HEK293T (cell line): ENCODE measurements around the gene BOC.
"Not testable (repeated sequence)": the region's sequence is repeated elsewhere in the genome, so short reads cannot be mapped to it uniquely, and the experiment has no call there.

Source experiments
- CTCF ChIA-PET: fragments of 350-600 bp; formaldehyde crosslinking; extraction: SDS; loops from one replicate; lab custom pipeline; 2021; ENCODE audit warnings: antibody characterized with exemption, inconsistent platforms; lab: Yijun Ruan, JAX
- POLR2A ChIA-PET: fragments of 350-600 bp; formaldehyde crosslinking; extraction: SDS; loops from one replicate; lab custom pipeline; 2020; ENCODE audit warnings: antibody characterized with exemption, inconsistent platforms; lab: Yijun Ruan, JAX
- DNase-seq: peaks from one replicate; pipeline ENCODE4 v3.0.0; 2012; ENCODE audit warnings: mixed read lengths; ENCODE audit errors: extremely low spot score
- ARNT ChIP-seq: fragments of 450-650 bp; IDR thresholded peaks from 2 replicates; pipeline ENCODE4 v1.6.1; 2017; ENCODE audit warnings: mild to moderate bottlenecking
- BHLHE40 ChIP-seq: fragments of 450-650 bp; IDR thresholded peaks from 2 replicates; pipeline ENCODE4 v1.6.1; 2016; ENCODE audit warnings: mild to moderate bottlenecking, moderate library complexity, borderline replicate concordance
- CTBP1 ChIP-seq: fragments of 450-650 bp; IDR thresholded peaks from 2 replicates; pipeline ENCODE4 v1.6.1; 2016; ENCODE audit warnings: borderline replicate concordance
- ELF4 ChIP-seq: fragments of 450-650 bp; IDR thresholded peaks from 2 replicates; pipeline ENCODE4 v1.6.1; 2017; ENCODE audit warnings: antibody characterized with exemption
- FOXA1 ChIP-seq: fragments of 450-650 bp; IDR thresholded peaks from 2 replicates; pipeline ENCODE4 v1.6.1; 2016; ENCODE audit warnings: mild to moderate bottlenecking
- FOXK2 ChIP-seq: fragments of 450-650 bp; IDR thresholded peaks from 2 replicates; pipeline ENCODE4 v1.6.1; 2016; ENCODE audit warnings: mild to moderate bottlenecking
- FOXM1 ChIP-seq: fragments of 450-650 bp; IDR thresholded peaks from 2 replicates; pipeline ENCODE4 v1.6.1; 2017; ENCODE audit warnings: mild to moderate bottlenecking, borderline replicate concordance
- HDGF ChIP-seq: fragments of 450-650 bp; IDR thresholded peaks from 2 replicates; pipeline ENCODE4 v1.6.1; 2017; ENCODE audit warnings: antibody characterized with exemption, borderline replicate concordance
- L3MBTL2 ChIP-seq: fragments of 450-650 bp; conservative IDR thresholded peaks from 2 replicates; pipeline ENCODE4 v1.6.1; 2016; ENCODE audit warnings: mild to moderate bottlenecking
- LEF1 ChIP-seq: fragments of 450-650 bp; IDR thresholded peaks from 2 replicates; pipeline ENCODE4 v1.6.1; 2017; ENCODE audit warnings: mild to moderate bottlenecking, borderline replicate concordance
- NFRKB ChIP-seq: fragments of 450-650 bp; IDR thresholded peaks from 2 replicates; pipeline ENCODE4 v1.6.1; 2016; ENCODE audit warnings: mild to moderate bottlenecking, moderate library complexity
- SP1 ChIP-seq: fragments of 450-650 bp; IDR thresholded peaks from 2 replicates; pipeline ENCODE4 v1.6.1; 2017
- SUZ12 ChIP-seq: fragments of 450-650 bp; IDR thresholded peaks from 2 replicates; pipeline ENCODE4 v1.6.1; 2016; ENCODE audit warnings: mild to moderate bottlenecking
- TARDBP ChIP-seq: fragments of 450-650 bp; IDR thresholded peaks from 2 replicates; pipeline ENCODE4 v1.6.1; 2016
- ZNF384 ChIP-seq: fragments of 450-650 bp; IDR thresholded peaks from 2 replicates; pipeline ENCODE4 v1.6.1; 2016
- TF ChIP-seq, protein P1 (sequence below): fragments of 450-650 bp; IDR thresholded peaks from 2 replicates; pipeline ENCODE4 v1.6.1; 2016

BOC gene

DNA sequence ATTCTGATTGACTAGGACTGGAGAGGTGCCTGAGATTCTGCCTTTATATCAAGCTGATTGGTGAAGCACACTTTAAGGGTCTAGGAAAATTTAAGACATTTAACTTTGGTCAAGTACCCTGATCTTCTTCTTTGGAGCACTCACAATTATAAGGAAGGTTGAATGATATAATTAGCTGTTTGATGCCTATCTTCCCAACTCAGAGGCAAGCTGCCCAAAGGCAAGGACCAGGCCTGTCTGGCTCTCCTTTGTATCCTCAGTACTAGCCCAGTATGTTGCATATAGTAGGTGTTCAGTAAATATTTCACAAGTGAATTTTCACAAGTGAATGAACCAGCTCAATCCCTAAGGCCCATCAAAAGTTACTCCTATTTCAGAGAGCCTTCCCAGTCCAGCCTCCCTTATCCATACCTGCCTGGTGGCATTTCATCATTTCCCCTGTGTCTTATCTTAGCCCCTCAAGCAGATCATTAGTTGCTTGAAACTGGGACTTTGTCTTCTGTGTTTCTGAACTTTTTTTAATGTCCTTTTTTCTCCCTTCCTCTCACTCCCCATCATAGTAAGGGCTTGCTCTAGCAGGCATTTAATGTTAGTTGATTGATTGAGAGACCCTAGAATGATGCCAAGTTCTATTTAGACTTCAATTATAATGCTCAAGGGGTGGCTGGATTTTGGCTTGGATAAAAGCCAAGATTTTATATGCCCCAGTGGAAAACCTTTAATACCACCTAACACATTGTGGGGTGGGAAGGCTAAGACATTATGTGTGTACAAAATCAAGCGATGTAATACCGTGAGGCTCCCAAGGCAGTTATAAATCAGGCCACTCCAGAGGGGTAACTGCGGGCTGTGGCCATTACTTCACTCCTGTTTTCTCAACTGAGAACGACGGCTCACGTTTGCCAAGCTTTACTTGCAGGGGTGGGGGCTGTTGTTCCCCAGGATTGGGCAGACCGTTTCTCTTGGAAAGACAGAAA is 43.2 kb upstream of the BOC start:
- peak; percentile 54 for DNase-seq
- TF ChIP-seq ARNT: no peak
- no peak for TF ChIP-seq SUZ12
- no peak for TF ChIP-seq ELF4
- TF ChIP-seq NFRKB: no peak
- no peak for TF ChIP-seq BHLHE40
- TF ChIP-seq L3MBTL2: no peak
- no peak for TF ChIP-seq TARDBP
- no peak for TF ChIP-seq FOXK2
- TF ChIP-seq CTBP1: peak; percentile 56
- no peak for TF ChIP-seq LEF1
- TF ChIP-seq, protein P1, sequence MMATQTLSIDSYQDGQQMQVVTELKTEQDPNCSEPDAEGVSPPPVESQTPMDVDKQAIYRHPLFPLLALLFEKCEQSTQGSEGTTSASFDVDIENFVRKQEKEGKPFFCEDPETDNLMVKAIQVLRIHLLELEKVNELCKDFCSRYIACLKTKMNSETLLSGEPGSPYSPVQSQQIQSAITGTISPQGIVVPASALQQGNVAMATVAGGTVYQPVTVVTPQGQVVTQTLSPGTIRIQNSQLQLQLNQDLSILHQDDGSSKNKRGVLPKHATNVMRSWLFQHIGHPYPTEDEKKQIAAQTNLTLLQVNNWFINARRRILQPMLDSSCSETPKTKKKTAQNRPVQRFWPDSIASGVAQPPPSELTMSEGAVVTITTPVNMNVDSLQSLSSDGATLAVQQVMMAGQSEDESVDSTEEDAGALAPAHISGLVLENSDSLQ: peak; percentile 81
- CTCF ChIA-PET: interaction anchor here (0.8 to 1.3 kb wide), 3 partner anchors 19 to 28 kb away, joined by 3 to 4 read pairs (median 3); no protein-coding TSS in a partner anchor
- POLR2A ChIA-PET: interaction anchor here (0.8 to 1.7 kb wide), 2 partner anchors 17 to 43 kb away, joined by 3 to 8 read pairs; partner anchors contain the start of gene BOC

DNA sequence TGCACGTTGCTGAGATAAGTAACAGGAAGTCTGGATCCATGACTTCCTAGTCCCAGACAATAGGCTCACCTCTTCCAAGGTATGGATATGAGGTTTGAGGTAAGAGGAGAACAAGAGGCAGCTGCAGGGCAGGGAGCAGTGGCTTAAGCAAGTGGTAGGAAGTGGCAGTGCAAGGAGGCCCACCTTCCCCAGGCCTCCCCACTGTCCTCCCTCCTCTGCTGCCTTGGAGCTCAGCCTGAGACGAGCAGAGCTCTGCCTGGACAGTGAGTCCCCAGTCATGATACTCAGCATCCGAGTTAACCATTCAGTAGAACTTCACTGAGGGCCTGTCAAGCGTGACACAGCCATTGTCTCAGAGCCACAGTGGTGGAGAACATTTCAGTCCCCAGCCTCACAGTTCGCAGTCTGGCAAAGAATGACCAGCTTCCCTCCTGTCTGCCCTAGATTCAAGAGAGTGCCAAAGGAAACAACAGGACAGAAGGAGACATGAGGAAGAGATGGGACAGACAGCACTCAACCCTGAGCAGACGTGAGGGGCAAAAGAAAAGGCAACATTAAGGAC is 41.4 kb upstream of the BOC start:
- ChIA-PET POLR2A (no interaction called here), CTCF (no interaction called here)
- TF ChIP-seq SP1 (no peak), FOXK2 (no peak), ELF4 (no peak; the same call in 1 of the 2 replicates), HDGF (no peak), NFRKB (no peak), L3MBTL2 (no peak), BHLHE40 (no peak)

DNA sequence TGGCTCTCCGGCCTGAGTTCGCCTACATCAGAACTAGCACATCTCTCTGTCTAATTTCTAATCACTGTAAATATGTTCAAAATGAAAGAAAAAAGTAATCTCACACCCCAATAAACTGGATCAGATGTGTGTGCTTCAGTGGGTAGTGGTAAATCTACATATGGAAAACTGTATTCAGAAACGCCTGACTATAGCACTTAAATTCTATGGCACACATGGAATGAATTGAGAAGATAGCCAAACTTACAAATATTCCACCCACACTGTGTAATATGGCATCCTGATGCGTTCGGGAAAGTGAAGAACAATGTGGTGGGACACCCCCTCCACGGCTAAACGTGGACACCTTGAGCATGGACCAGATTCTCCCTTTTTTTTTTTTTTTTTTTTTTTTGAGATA is 40.6 kb upstream of the BOC start:
- CTCF ChIA-PET: no interaction called here
- no peak for DNase-seq
- POLR2A ChIA-PET: no interaction called here
- no peak for TF ChIP-seq ELF4
- TF ChIP-seq TARDBP: no peak
- no peak for TF ChIP-seq FOXK2
- no peak for TF ChIP-seq FOXM1
- TF ChIP-seq FOXA1: no peak
- no peak for TF ChIP-seq CTBP1
- TF ChIP-seq BHLHE40: no peak
- TF ChIP-seq L3MBTL2: no peak
- TF ChIP-seq SUZ12: no peak
- TF ChIP-seq NFRKB: no peak
- TF ChIP-seq ARNT: no peak
- no peak for TF ChIP-seq LEF1
- TF ChIP-seq, protein P1: no peak
- TF ChIP-seq ZNF384: no peak
- TF ChIP-seq SP1: no peak
- TF ChIP-seq HDGF: no peak

More for the DNA sequence above, 41.4 kb upstream of the BOC start:
- peak; percentile 47 for DNase-seq

DNA sequence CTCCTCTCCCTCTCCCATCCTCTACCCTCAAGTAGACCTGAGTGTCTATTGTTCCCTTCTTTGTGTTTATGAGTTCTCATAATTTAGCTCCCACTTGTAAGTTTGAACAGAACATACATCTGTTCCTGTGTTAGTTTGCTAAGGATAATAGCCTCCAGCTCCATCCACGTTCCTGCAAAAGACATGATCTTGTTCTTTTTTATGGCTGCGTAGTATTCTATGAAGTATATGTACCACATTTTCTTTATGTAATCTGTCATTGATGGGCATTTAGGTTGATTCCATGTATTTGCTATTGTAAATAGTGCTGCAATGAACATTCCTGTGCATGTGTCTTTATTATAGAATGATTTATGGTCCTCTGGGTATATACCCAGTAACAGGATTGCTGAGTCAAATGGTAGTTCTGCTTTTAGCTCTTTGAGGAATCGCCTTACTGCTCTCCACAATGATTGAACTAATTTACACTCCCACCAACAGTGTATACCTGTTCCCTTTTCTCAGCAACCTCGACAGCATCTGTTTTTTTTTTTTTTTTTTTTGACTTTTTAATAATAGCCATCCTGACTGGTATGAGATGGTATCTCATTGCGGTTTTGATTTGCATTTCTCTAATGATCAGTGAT is 39.6 kb upstream of the BOC start:
- CTCF ChIA-PET, DNase-seq, POLR2A ChIA-PET: not testable (repeated sequence)

DNA sequence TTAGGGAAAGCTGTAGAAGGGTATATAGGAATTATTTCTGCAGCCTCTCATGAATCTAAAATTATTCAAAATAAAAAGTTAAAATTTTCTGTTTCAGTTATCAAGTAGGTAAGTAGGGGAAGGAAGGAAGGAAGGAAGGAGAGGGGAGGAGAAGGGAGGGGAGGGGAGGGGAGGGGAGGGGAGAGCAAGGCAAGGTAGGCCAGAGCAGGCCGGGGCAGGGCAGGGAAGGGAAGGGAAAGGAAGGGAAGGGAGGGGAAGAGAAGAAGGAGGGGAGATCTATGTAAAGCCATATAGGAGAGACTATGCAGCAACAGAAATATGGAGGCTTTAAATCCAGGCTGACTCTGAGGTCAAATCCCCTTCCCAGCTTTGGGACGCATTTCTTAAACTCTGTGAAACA is 38.3 kb upstream of the BOC start:
- DNase-seq: no peak
- no peak for TF ChIP-seq FOXA1
- TF ChIP-seq NFRKB: no peak
- TF ChIP-seq SUZ12: no peak
- TF ChIP-seq ARNT: no peak
- no peak for TF ChIP-seq LEF1
- TF ChIP-seq ZNF384: no peak
- TF ChIP-seq FOXK2: no peak
- no peak for TF ChIP-seq HDGF
- TF ChIP-seq ELF4: no peak
- no peak for TF ChIP-seq L3MBTL2
- TF ChIP-seq BHLHE40: no peak
- no peak for TF ChIP-seq FOXM1
- ChIA-PET POLR2A (no interaction called here), CTCF (no interaction called here)

More for the DNA sequence above, 39.6 kb upstream of the BOC start:
- TF ChIP-seq, protein P1: peak; percentile 47; the same call in 1 of the 2 replicates

DNA sequence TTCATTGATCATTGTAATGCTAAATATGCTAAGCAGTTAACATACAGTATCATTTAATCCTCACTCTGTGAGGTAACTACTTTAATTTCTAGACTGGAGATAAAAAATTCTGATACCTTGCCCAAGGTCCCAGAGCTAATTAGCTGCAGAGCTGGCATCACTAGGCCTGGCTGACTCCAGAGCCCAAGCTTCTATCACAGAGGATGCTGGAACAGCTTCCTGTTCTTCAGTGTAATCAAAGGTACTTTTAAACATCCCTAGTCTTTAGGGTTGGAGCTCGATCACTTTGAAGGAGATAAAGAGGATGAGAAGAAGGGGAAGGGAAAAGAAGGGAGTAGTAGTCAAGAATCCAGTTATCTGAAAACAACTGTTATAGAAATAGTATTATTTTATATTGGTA is 37.1 kb upstream of the BOC start:
- CTCF ChIA-PET: no interaction called here
- no peak for TF ChIP-seq FOXM1
- no peak for DNase-seq
- POLR2A ChIA-PET: no interaction called here
